Bronchial epithelial cell (primary cell): ENCODE measurements around the gene MLPH. TPM values are rescaled to one million over a fixed set of nuclear protein-coding genes. Genes with fewer than 3 reads are reported as not detected.

ENCODE experiments used
- DNase-seq: peaks from one replicate; pipeline ENCODE4 v3.0.0-alpha.2; 2010; ENCODE audit warnings: low read depth
- FAIRE-seq: peaks from 2 replicates; lab custom pipeline; 2011; peaks lifted over from hg19 to GRCh38; lab: Jason Lieb, UNC
- H3K27me3 ChIP-seq: 2 replicates; pipeline ENCODE4 v1.5.1; 2011; ENCODE audit warnings: low read length; ENCODE audit not compliant: control insufficient read depth, insufficient read depth
- H3K36me3 ChIP-seq: 2 replicates; pipeline ENCODE4 v1.5.1; 2011; ENCODE audit warnings: low read length; ENCODE audit not compliant: control insufficient read depth, insufficient read depth
- H3K4me3 ChIP-seq: 2 replicates; pipeline ENCODE4 v1.5.1; 2011; ENCODE audit warnings: mild to moderate bottlenecking, low read depth, low read length, control low read depth
- CTCF ChIP-seq: IDR thresholded peaks from 2 replicates; pipeline ENCODE4 v1.5.1; 2011; ENCODE audit warnings: mild to moderate bottlenecking, moderate library complexity, low read length, control low read depth, inconsistent platforms; ENCODE audit not compliant: insufficient read depth, severe bottlenecking
- total RNA-seq: library from RNA; depleted of rRNA; stranded (reverse); fragments of >200 nt; gene quantifications from 2 replicates; pipeline ENCODE4 v1.2.1, GENCODE V29; 2014

The MLPH gene
- total RNA-seq, 1 donor from 2014 or later, result 6.6 TPM

GRCh38 chr2:237574467-237574866, 87.4 kb downstream of the MLPH start:
- DNase-seq, result no peak
- TF ChIP-seq CTCF, result no peak
- Histone ChIP-seq H3K36me3 (no peaks in the 10 kb centered on the region), H3K27me3 (no peaks in the 10 kb centered on the region), H3K4me3 (no peak overlapping the region)
- no peak for FAIRE-seq

GRCh38 chr2:237574894-237575868, 88.1 kb downstream of the MLPH start:
- TF ChIP-seq CTCF, result peak; percentile 53
- Histone ChIP-seq H3K4me3 (peak overlapping the region; percentile 8), H3K27me3 (no peaks in the 10 kb centered on the region), H3K36me3 (no peaks in the 10 kb centered on the region)
- DNase-seq (peak; percentile 82), FAIRE-seq (peak; percentile 84)

- no peak overlapping the region for H3K4me3 ChIP-seq
- no peaks in the 10 kb centered on the region for H3K27me3 ChIP-seq
- peak; percentile 50 for FAIRE-seq
- TF ChIP-seq CTCF, result no peak
- no peaks in the 10 kb centered on the region for H3K36me3 ChIP-seq
- DNase-seq, result no peak
Observed at GRCh38 chr2:237575869-237576862, 89.1 kb downstream of the MLPH start.

GRCh38 chr2:237576974-237577373, 89.9 kb downstream of the MLPH start:
- FAIRE-seq (peak; percentile 47), DNase-seq (no peak)
- H3K27me3 ChIP-seq, result no peaks in the 10 kb centered on the region
- TF ChIP-seq CTCF, result no peak
- H3K4me3 ChIP-seq, result no peak overlapping the region
- H3K36me3 ChIP-seq, result no peaks in the 10 kb centered on the region

GRCh38 chr2:237577458-237577857, 90.4 kb downstream of the MLPH start:
- no peak overlapping the region for H3K4me3 ChIP-seq
- FAIRE-seq (no peak), DNase-seq (no peak)
- H3K36me3 ChIP-seq, result no peaks in the 10 kb centered on the region
- no peaks in the 10 kb centered on the region for H3K27me3 ChIP-seq
- TF ChIP-seq CTCF, result no peak
